AG04450 (cell line): ENCODE measurements around the gene VNN1. TPM values are rescaled to one million over a fixed set of nuclear protein-coding genes. Genes with fewer than 3 reads are reported as not detected.

ENCODE experiments used
- CTCF ChIA-PET: fragments of 300-600, 350-600 bp; formaldehyde crosslinking; extraction: SDS; loops from one replicate; lab custom pipeline; 2022; ENCODE audit warnings: antibody characterized with exemption, inconsistent platforms; lab: Charles Lee
- POLR2A ChIA-PET: fragments of 350-600 bp; formaldehyde crosslinking; extraction: SDS; loops from one replicate; lab custom pipeline; 2021; ENCODE audit warnings: antibody characterized with exemption, inconsistent platforms; lab: Yijun Ruan, JAX
- DNase-seq: peaks from one replicate; pipeline ENCODE4 v3.0.0-alpha.2; 2011; ENCODE audit warnings: low read depth, low spot score
- H3K27ac ChIP-seq: one replicate; pipeline ENCODE4 v1.5.1; 2012; ENCODE audit warnings: low read depth, low read length, control low read depth
- H3K27me3 ChIP-seq: one replicate; pipeline ENCODE4 v1.6.0; 2012; ENCODE audit warnings: low read length; ENCODE audit not compliant: control insufficient read depth, insufficient read depth
- H3K4me3 ChIP-seq: 2 replicates; pipeline ENCODE4 v1.5.1; 2011; ENCODE audit warnings: mild to moderate bottlenecking, low read depth, low read length, control low read depth
- H3K9me3 ChIP-seq: 2 replicates; pipeline ENCODE4 v1.5.1; 2012; ENCODE audit warnings: low read length; ENCODE audit not compliant: control insufficient read depth, insufficient read depth
- polyA plus RNA-seq: library from polyadenylated mRNA; depleted of rRNA; stranded (reverse); fragments of >200 nt; gene quantifications from 2 replicates; pipeline ENCODE4 v1.2.3, GENCODE V29; 2011
- TF ChIP-seq, protein P1 (sequence below): IDR thresholded peaks from 2 replicates; pipeline ENCODE4 v1.5.1; 2011; ENCODE audit warnings: low read depth, low read length, control low read depth, inconsistent platforms

Gene VNN1
- polyA plus RNA-seq, 1 experiment = 0.06 TPM

DNA sequence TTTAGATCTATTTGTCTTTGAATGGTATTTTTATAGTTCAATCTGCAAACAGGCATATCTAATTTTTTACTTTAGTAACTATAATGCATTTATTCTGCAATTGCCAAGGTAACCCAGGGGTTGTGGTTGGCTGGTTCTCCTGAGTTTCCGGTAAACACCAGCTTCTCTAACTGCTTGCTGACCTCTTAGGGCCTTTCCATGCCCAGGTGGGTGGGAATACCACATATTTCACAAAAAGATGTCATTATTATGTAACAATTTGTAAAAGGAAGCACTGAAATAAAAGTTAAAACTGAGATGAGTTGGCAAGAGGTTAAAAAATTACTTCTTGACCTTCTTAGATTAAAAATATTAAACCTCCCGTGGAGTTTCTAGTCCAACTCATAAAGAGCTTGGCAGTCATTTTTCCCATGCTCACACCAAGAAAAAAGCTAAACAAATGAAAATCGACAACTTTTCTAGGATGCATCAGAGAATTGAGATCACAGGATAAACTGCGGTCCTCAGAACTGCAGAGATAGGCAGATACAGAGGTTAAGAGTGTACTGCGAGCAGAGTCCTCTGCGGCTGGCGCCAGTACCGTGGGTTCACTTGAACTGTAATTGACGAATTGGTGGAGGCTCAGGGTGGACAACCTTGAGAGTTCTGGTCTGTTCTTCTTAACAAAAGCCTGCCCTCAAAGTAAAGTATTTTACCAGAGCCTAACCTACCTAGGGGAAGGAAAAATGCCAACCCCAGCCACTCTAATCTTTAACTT is 2.2 kb upstream of the VNN1 start:
- DNase-seq = no peak
- Histone ChIP-seq H3K4me3 (no peak overlapping the region), H3K9me3 (no peaks in the 10 kb centered on the region), H3K27ac (no peak overlapping the region), H3K27me3 (no peaks in the 10 kb centered on the region)
- CTCF ChIA-PET = interaction anchor here (0.5 to 2.3 kb wide), 14 partner anchors 19 to 437 kb away, joined by 3 to 38 read pairs (median 4); partner anchors contain the start of gene SLC18B1
- TF ChIP-seq, protein P1, sequence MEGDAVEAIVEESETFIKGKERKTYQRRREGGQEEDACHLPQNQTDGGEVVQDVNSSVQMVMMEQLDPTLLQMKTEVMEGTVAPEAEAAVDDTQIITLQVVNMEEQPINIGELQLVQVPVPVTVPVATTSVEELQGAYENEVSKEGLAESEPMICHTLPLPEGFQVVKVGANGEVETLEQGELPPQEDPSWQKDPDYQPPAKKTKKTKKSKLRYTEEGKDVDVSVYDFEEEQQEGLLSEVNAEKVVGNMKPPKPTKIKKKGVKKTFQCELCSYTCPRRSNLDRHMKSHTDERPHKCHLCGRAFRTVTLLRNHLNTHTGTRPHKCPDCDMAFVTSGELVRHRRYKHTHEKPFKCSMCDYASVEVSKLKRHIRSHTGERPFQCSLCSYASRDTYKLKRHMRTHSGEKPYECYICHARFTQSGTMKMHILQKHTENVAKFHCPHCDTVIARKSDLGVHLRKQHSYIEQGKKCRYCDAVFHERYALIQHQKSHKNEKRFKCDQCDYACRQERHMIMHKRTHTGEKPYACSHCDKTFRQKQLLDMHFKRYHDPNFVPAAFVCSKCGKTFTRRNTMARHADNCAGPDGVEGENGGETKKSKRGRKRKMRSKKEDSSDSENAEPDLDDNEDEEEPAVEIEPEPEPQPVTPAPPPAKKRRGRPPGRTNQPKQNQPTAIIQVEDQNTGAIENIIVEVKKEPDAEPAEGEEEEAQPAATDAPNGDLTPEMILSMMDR = no peak
- POLR2A ChIA-PET = no interaction called here

DNA sequence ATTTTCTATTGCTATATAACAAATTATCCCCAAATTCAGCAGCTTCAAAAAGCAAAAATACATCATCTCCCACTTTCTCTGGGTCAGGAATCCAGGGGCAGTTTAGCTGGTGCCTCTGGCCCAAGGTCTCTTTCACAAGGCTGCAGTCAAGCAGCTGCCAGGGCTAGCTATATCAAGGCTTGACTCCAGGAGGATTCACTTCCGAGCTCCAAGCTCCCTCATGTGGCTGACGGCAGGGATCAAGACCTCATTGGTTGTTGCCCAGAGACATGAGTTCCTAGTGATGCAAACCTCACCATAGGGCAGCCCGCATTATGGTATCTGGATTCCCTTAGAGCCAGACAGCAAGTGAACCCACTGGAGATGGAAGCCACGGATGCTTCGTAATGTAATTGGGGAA is 1.3 kb upstream of the VNN1 start:
- ChIA-PET CTCF (interaction anchor here (0.6 to 2.3 kb wide), 14 partner anchors 9 to 436 kb away, joined by 3 to 38 read pairs (median 4); partner anchors contain the start of genes SLC18B1 and TAAR1), POLR2A (no interaction called here)
- peak; percentile 52 for DNase-seq

DNA sequence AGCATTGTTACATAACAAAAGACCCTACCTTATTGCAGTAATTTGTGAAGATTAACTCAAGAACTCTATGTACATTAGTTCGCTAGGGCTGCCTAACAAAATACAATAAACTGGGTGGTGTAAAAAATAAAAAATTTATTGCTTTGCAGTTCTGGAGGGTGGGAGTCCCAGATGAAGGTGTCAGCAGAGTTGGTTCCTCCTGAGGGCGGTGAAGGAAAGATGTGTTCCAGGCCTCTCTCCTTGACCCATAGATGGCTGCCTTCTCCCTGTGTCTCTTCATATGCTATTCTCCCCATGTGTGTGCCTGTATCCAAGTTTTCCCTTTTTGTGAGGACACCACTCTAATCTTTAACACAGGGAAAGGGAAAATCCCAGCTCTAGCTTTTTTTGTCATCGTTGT is 305 bp upstream of the VNN1 start:
- POLR2A ChIA-PET = no interaction called here
- no peaks in the 10 kb centered on the region for H3K27me3 ChIP-seq
- no peak overlapping the region for H3K4me3 ChIP-seq
- CTCF ChIA-PET = interaction anchor here (1.5 kb wide), 1 partner anchor 10 kb away, joined by 9 read pairs; no protein-coding TSS in a partner anchor
- TF ChIP-seq, protein P1 = no peak
- DNase-seq = no peak
- no peak overlapping the region for H3K27ac ChIP-seq
- H3K9me3 ChIP-seq = no peaks in the 10 kb centered on the region

More for the DNA sequence above, 1.3 kb upstream of the VNN1 start:
- Histone ChIP-seq H3K9me3 (no peaks in the 10 kb centered on the region), H3K27ac (no peak overlapping the region), H3K27me3 (no peaks in the 10 kb centered on the region), H3K4me3 (no peak overlapping the region)
- TF ChIP-seq, protein P1 = peak; percentile 61

DNA sequence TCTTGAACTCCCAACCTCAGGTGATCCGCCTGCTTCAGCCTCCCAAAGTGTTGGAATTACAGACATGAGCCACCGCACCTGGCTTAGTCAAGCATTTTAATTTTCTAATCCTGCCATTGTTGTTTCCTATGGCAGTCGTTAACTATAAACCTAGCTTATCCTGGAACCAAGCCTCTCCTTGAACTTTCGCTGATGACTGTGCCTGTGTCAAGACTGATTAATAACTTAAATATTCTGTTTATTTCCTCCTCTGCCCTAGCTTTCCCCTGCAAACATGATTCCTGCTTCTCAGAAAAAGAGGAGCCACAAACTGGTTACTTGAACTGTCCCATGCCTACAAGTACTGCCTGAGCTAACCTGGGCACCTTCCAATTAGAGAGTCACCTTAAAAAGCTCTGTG is 1.5 kb downstream of the VNN1 start:
- ChIA-PET POLR2A (no interaction called here), CTCF (interaction anchor here (0.7 to 1.5 kb wide), 2 partner anchors 54 to 432 kb away, joined by 4 to 10 read pairs; no protein-coding TSS in a partner anchor)

More for the DNA sequence above, 1.5 kb downstream of the VNN1 start:
- TF ChIP-seq, protein P1 = no peak
- no peak overlapping the region for H3K4me3 ChIP-seq
- H3K27me3 ChIP-seq = no peaks in the 10 kb centered on the region
- no peak overlapping the region for H3K27ac ChIP-seq
- H3K9me3 ChIP-seq = no peaks in the 10 kb centered on the region
- DNase-seq = no peak
